ENCODE data around the gene NDOR1. TPM values are rescaled to one million over a fixed set of nuclear protein-coding genes. Genes with fewer than 3 reads are reported as not detected.
"Not testable (repeated sequence)": the region's sequence is repeated elsewhere in the genome, so short reads cannot be mapped to it uniquely, and the experiment has no call there.

NDOR1 gene
- total RNA-seq, 1 donor from 2014 or later: 10.1 TPM

- DNase-seq (ENCODE audit: low spot score) (peak; percentile 100), ATAC-seq (peak; percentile 81)
Observed at GRCh38 chr9:137240841-137241489, 35.5 kb downstream of the NDOR1 start, which contains the start of gene TUBB4B. Gene TUBB4B (plus strand): TSS chr9:137241287. CDS start chr9:137241361, 74 bp downstream.

- ATAC-seq: peak; percentile 25
- DNase-seq (ENCODE audit: low spot score): peak; percentile 68
Observed at GRCh38 chr9:137241490-137242268, 36.2 kb downstream of the NDOR1 start.

GRCh38 chr9:137242269-137243203, 37.0 kb downstream of the NDOR1 start:
- DNase-seq (ENCODE audit: low spot score) (no peak), ATAC-seq (no peak)

DNA sequence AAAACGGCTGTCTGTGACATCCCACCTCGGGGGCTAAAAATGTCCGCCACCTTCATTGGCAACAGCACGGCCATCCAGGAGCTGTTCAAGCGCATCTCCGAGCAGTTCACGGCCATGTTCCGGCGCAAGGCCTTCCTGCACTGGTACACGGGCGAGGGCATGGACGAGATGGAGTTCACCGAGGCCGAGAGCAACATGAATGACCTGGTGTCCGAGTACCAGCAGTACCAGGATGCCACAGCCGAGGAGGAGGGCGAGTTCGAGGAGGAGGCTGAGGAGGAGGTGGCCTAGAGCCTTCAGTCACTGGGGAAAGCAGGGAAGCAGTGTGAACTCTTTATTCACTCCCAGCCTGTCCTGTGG, 37.7 kb downstream of the NDOR1 start:
- not testable (repeated sequence) for DNase-seq (ENCODE audit: low spot score); ATAC-seq

DNA sequence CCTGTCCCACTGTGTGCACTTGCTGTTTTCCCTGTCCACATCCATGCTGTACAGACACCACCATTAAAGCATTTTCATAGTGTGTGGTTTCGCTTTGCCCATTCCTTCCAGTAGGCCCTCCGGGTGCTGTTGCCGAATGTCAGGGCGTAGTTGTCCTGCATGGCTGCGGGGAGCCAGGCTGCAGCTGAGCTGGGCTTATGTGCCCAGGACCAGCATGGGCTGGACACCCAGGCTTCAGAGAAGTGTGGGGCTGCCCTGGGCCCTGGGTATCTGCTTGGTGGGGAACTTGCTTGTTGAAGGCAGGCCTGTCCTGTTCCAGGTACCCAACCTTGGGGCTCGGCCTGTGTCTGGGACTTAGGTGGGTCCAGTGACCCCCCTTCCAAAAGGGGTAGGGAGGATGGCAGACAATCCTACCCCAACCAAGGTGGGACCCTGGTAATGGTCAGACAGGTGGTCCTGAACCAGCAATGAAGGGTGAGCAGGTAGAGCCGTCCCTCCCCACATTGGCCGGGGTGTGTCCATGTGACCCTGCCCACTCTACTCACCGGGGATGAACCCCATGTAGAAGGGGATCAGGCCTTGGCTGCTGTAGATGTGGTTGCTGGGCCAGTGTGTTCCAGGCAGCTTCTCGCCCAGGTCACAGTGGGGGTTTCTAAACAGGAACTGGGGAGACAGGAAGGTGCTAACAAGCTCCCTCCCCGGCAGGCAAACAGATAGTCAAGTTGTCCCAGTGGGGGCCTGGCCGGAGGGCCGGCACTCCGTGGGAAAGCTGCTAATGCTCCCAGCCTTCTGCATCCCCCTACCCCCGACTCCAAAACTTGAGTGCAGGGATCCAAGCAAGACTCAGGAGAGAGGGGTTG, 38.4 kb downstream of the NDOR1 start:
- DNase-seq (ENCODE audit: low spot score) (no peak), ATAC-seq (no peak)

DNA sequence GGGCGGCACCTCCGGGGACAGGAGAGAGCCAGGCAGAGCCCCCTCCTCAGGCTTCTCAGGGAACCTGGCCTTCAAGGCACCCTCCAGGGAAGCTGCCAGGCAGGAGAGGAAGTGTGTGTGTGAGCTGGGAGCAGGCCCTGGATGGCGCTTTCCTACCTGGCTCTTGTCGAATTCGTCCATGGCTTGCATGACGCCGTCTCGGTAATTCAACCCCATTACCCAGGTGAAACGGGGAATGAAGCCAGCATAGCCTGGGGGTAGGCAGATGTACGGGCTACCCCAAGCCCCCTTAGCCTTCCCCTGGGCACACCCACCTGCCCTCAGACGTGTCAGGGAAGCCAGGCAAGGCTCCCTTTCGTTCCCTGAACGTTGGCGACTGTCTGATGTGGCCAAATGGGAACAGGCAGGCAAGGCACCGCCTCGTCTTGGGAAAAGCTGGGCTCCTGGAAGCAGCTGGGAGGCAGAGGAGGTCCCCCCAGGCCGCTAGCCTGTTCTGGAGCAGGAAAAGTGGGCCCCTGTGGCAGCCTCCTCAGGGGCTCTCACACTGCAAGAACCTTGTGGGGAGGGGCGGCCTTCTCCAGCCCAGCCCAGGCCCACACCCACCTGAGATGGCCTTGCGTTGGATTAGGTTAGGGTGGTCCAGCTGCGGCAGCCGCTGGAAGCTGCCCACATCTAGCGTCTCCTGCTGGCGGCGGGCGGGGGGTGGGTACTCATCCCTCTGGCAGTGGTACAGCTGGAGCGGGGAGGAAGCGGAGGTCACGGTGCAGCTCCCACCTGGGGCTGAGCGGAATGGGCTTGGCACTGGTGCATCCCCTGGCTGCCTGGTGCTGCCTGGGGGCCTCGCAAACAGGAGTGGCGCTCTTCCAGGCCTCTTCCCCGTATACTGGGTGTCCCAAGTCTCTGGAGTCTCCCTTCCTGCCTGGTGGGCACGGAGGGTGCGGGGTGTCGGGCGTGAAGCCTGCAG, 39.3 kb downstream of the NDOR1 start:
- no peak for ATAC-seq
- no peak for DNase-seq (ENCODE audit: low spot score)

DNA sequence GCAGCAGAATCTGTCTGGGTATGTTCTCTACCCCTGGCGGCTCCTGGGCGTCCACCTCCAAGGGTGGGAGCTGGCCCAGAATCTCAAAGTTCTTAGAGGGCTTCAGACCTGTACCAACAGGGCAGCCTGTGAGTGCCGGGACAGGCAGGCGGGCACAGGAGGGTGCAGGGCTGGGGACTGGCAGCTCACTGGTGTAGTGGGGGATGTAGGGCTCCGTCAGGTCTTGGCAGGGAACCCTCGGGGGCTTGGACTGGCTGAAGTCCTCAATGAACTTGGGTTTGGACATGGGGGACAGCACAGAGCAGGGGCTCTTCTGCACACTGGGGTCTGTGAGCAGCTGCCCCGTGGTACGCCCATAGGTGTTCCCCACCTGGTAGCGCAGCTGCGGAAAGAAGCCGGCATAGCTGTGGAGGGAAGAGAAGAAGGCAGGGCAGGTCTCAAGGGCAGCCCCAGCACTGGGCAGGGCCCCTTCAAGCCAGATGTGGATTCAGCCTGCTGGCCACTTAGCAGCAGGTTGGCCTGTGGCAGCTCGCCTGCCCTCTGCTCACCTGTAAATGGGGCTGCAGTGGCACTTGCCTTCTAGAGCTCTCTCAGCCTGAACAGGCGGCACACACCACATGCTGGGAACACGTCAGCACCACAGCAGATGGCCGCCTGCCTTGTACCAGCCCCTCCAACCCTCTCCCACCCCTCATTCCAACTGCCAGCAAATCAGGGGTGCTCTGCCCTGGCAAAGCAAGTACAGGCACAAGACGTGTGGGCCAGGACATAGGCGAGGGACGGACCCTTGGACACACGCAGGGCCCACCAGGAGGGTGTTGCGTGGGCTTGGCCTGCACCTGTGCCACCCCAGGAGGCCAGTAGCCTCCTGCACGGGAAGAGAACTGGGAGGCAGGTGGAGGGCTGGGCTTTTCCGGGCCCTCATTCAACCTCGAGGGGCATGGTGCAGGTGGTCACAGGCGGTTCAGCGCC, 40.2 kb downstream of the NDOR1 start:
- no peak for DNase-seq (ENCODE audit: low spot score)
- no peak for ATAC-seq

DNA sequence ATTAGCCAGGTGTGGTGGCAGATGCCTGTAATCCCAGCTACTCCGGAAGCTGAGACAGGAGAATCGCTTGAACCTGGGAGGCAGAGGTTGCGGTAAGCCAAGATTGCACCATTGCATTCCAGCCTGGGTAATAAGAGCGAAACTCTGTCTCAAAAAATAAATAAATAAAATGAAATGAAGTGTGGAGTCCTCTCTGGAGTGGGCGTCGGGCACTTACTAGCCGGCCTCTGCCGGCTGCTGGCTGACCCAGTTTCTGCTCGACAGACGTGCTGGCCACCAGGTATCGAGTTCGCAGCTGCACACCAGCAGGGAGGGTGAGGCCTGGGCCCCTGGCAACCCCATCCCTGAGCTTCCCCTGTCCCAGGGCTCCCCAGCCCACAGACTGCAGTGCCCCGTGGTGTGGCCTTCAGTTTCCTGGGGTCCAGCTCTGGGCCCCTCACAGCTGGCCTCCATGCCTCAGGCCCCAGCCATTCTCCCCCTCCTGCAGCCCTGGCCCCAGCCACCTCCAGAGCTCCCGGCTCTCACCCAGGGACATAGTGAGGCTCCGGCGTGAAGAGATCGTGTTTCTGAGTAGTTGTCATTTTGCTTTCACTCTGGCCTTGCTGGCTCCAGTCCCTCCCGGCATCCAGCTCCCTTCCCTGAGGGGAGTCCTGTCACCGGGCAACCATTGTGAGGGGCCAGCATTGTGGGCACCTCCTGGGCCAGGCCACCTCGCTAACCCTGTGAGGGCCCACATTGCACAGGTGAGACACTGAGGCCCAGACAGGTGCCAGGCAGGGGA, 41.8 kb downstream of the NDOR1 start:
- DNase-seq (ENCODE audit: low spot score): no peak
- ATAC-seq: peak; percentile 43

DNA sequence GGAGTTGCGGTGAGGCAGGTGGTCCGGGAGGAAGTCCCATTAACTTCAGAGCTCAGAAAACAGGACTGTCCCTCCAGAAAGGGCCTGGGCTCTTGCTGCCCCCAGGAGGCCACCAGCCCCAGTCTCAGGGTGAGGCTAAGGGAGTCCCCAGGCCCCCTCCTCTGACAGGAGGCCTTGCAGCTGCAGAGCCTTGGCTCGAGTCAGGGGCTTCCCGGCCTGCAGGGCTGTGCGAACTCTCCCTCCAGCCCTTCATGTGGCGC, 42.3 kb downstream of the NDOR1 start:
- no peak for ATAC-seq
- DNase-seq (ENCODE audit: low spot score): no peak

GRCh38 chr9:137250329-137251193, 45.1 kb downstream of the NDOR1 start:
- DNase-seq (ENCODE audit: low spot score) (no peak), ATAC-seq (no peak)

- ATAC-seq: no peak
Observed at GRCh38 chr9:137251194-137251461, 45.6 kb downstream of the NDOR1 start, which contains the start of gene STPG3. Gene STPG3 (plus strand): TSS chr9:137251286. CDS start chr9:137251287, 1 bp downstream.

DNA sequence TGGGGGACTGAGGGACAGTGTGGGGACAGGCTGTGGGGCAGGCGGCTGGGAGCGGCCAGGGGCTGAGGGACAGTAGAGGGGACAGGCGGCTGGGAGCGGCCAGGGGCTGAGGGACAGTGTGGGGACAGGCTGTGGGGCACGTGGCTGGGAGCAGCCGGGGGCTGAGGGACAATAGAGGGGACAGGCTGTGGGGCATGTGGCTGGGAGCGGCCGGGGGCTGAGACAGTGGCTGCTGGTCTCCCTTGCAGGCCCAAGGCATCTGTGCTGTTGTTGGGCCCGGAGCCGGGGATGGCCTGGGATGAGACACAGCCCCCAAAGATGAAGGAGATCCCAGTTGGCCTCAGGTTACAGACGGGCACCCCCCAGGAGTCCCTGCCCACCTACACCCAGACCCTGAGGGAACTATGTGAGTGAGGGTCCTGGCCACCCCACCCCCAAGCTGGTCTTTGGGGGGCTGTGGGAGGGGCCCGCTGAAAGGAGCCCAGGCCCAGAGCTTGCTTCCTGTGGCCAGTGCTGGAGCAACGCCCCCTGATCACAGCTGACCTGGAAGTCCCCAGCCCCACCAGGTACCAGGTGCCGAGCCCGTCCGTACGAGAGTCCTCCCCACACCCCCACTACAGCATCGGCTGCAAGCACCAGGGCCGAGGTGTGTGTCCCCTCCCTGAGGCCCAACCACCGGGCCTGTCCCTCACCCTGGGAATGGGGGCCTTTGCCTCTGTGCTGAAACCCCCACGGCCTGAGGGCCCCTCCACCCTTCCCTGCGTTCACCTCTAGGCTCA, 46.2 kb downstream of the NDOR1 start:
- ATAC-seq (no peak), DNase-seq (ENCODE audit: low spot score) (no peak)

More at GRCh38 chr9:137251194-137251461, 45.6 kb downstream of the NDOR1 start, which contains the start of gene STPG3:
- no peak for DNase-seq (ENCODE audit: low spot score)

- DNase-seq (ENCODE audit: low spot score): no peak
- no peak for ATAC-seq
Observed at GRCh38 chr9:137252555-137253506, 47.3 kb downstream of the NDOR1 start.

All from left lobe of liver (tissue), 2 donors.